HG03139 (cell line): Measurements from ENCODE around the gene C19orf12.
A peak's percentile ranks its signal among the peaks of the same experiment; 100 is the strongest.

Source experiments
- ATAC-seq: cut with Tn5 transposase; IDR thresholded peaks from one replicate; pipeline ENCODE4 v1.9.1; 2021; ENCODE audit not compliant: unreplicated experiment

C19orf12 gene

DNA sequence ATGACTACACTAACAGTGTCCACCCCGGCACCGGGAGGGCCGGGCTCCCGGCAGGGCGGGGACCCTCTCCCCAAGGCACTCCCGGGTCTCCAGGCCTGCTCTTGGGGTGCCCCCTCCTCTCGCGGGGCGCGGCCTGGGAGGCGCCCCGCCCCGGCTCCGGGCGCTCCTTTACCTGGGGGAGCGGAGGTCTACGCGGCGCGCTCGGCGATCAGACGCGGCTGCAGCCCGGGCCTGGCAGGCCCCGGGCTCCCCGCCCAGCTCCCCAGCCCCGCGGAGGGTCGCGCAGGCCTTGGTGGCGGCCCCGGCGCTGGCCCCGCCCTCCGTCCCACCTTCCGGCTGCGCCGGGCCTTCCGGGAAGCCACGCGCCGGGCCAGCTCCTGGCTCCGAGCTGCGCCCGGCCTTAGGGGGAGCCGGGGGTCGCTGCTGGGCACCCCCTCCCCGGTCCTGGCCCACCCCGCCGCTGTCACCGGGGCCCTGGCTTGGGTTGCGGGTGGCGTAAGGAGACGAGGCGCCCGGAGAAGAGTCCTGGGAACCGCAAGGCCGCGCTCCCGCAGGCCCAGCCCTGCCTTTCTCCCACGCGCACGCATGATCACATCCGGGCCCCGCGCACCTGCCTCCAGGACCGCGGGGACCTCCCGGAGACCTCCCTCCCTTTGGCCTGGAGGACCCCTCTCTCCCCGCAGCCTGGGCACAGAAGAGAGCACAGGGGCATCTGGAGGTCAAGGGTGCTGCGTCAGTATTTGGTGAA is at the start of gene C19orf12:
Gene C19orf12 (minus strand): TSS at position 309 of the 748 bp plus-strand sequence. CDS start 6,848 bp downstream, outside the sequence.
- peak; percentile 61 for ATAC-seq

DNA sequence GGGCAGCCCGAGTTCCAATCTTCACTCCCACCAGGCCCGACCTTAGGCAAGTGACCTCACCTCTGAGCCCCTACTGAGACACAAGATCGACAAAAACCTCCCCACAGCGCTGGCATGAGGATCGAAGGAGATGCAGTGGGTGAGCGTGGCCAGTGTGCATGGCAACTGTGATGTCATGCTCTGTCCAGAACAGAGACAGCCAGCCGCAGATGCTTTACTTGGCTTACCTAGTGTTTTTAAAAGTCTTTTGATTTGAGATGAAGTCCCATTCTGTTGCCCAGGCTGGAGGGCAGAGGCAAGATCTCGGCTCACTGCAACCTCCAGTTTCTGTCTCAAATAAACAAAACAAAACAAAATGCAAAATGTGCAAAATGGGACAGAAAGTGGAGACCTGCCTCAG is 49.3 kb upstream of the C19orf12 start:
- no peak for ATAC-seq

GRCh38 chr19:29763196-29763595 is 48.1 kb upstream of the C19orf12 start:
- no peak for ATAC-seq

DNA sequence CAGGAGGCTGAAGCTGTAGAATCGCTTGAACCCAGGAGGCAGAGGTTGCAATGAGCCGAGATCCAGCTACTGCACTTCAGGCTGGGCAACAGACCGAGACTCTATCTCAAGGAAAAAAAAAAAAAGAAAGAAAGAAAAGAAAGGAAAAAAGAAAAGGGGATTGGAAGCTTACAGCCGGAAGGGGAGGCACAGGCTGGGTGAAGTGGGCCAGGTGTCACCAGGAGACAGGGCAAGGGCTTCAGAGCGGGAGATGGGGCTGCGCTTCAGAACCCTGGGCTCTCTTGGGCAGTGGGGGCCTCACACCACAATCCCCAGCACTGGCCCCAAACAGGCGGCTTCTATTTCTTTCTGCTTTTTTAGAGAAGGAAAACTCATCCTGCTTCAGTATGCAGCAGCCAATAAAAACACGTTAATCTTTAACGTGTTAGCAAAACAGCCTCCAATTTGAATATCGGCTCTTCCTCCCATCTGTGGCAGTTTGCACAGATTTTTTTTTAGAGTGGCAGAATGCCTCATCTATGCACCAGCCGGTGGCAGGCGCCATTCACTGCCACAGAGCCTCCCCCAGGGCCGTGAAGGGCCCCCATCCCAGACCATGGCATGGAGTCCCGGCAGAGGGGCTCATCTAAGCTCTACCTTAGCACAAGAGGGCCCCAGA is 46.6 kb upstream of the C19orf12 start:
- ATAC-seq: no peak

GRCh38 chr19:29760752-29761502 is 45.9 kb upstream of the C19orf12 start:
- ATAC-seq: no peak

DNA sequence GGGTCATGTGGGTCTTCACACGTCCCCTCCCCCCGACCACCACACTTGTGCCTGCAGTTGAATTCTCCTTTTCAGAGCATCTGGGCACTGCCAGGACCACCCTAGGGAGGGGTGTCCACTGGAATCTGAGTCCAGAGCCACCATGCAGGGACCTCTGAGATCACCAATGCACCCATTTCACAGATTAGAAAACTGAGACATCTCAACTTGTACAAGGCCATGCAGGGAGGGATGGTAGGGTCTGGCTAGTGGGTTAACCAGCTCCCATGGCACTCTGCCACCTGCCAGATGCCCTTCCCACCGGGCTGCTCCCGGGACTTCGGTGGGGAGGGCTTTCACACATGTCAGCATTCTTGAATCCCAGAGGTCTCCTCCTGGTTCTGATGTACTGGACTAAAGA is 44.3 kb upstream of the C19orf12 start:
- ATAC-seq: no peak

- no peak for ATAC-seq
Observed at GRCh38 chr19:29758863-29759262, 43.8 kb upstream of the C19orf12 start.

- ATAC-seq: no peak
Observed at GRCh38 chr19:29757551-29757950, 42.5 kb upstream of the C19orf12 start.

GRCh38 chr19:29753934-29754305 is 38.9 kb upstream of the C19orf12 start:
- no peak for ATAC-seq

GRCh38 chr19:29753190-29753933 is 38.3 kb upstream of the C19orf12 start:
- no peak for ATAC-seq

- ATAC-seq: no peak
Observed at GRCh38 chr19:29752450-29753025, 37.5 kb upstream of the C19orf12 start.

- no peak for ATAC-seq
Observed at GRCh38 chr19:29751932-29752331, 36.9 kb upstream of the C19orf12 start.

GRCh38 chr19:29750001-29750400 is 34.9 kb upstream of the C19orf12 start:
- ATAC-seq: no peak

DNA sequence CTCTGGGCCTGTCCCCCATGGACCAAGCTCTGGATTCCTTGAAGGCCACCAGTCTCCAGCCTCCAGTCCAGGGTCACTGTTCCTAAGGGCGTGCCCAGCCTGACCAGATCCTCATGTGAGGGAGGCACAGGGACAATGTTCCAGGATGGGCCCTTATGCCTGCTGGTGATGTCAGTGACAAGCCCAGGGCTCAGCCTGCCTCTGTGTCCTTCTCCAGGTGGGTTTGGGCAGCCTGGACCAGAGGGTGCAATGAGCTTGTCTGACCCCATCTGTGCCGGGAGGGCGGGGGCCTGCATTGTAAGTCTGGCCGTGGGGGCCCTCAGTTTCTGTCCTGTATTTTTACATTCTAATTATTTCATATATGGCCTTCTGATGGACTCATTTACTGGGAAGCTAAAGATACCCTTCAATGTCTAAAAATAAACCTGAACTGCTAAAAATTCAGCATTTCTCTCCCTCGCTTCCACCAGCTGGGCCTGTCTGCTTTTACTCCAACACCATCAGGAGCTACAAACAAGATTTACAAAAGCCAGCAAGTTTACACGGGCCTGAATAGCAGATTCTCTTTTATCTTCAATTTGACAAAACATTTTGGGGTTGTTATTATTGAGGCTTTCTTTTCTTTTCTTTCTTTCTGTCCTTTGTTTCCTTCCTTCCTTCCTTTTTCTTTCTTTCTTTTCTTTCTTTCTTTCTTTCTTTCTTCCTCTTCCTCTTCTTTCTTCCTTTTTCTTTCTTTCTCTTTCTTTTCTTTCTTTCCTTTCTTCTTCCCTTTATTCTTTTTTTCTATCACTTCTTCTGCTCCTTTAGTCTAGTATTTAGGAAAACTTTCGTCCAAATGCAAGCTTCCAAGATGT is 34.2 kb upstream of the C19orf12 start:
- no peak for ATAC-seq

- no peak for ATAC-seq
Observed at GRCh38 chr19:29745253-29745652, 30.2 kb upstream of the C19orf12 start.

GRCh38 chr19:29743681-29744080 is 28.6 kb upstream of the C19orf12 start:
- ATAC-seq: no peak

GRCh38 chr19:29741776-29742175 is 26.7 kb upstream of the C19orf12 start:
- ATAC-seq: no peak

DNA sequence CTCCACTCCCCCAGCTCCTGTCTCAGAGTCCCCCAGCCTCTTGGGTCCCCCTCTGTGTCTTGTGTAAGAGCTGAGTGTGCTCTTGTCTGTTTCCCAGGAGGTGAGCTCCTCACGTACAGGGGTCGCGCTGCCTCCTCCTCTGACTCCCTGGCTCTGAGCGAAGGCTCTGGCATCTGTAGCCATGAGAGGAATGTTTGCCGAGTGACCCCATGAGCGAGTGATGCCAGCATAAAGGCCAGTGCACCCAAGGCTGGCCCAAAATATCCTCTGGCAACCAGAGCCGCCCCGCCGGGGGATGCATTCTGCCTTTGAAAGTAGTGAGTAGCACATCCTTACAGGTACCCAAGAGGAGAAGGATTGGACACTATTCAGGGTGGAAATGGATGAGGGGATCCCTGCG is 26.2 kb upstream of the C19orf12 start:
- ATAC-seq: no peak

DNA sequence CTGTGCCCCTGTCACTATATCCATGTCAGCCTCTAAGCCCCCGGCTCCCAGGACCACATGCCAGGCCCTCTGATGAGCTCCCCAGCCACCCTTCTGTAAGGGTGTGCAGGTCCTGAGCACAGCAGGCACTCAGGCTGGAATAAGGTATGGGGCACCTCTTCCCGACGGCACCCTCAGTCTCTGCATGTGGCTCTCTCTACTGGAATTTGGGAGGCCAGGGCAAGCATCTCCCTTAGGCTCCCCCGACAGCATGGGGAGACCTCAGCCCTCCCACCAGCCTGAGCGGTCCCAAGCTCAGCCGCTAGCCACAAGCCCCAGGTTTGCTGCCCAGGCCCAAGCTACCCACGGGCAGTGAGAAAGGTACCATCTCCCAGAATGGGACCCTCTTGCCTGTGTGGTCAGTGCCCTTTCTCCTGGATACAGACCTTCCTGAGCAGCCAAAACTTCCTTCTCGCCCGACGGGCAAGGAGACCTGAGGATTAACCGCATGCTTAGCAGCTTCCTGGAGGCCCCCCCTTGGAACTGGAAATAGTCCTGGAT is 22.5 kb upstream of the C19orf12 start:
- no peak for ATAC-seq

DNA sequence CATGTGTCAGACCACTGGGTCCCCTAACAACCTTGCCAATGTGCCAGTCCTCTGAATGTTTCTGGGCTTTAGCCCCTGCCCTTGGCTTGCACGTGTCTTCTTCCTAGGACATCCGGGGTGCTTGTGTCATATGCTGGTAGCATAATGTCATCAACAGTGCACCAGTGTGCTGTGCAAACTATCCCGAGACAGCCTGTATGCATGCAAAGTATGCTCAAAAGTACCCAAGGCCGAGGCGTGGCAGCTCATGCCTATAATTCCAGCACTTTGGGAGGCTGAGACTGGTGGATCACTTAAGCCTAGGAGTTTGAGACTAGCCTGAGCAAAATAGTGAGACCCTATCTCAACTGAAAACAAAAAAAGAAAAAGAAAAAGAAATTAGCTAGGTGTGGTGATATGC is 20.8 kb upstream of the C19orf12 start:
- no peak for ATAC-seq
